Lower leg skin (tissue), 4 donors: ENCODE data around the gene EFTUD2. TPM values are rescaled to one million over a fixed set of nuclear protein-coding genes. Genes with fewer than 3 reads are reported as not detected.

Experiments used
- DNase-seq, 2 donors: peaks; one replicate each; pipeline ENCODE4 v3.0.0-alpha.2; 2019; ENCODE audit warnings: low spot score in 2 of 2
- H3K4me3 ChIP-seq: fragments of 200-600 bp; sonication (generic); 2 replicates; pipeline ENCODE4 v1.5.1; 2017; ENCODE audit warnings: mild to moderate bottlenecking, low read depth; ENCODE audit not compliant: poor library complexity, severe bottlenecking
- CTCF ChIP-seq, 3 donors: fragments of 450-650 bp; IDR thresholded peaks; one replicate each; pipeline ENCODE4 v1.5.1; 2016; ENCODE audit warnings: antibody characterized with exemption in 3 of 3, mild to moderate bottlenecking in 3 of 3, moderate library complexity in 2 of 3
- POLR2A ChIP-seq, 2 donors: fragments of 450-650 bp; IDR thresholded peaks; one replicate each; pipeline ENCODE4 v1.6.1; 2016 to 2017; ENCODE audit warnings: antibody characterized with exemption in 2 of 2, mild to moderate bottlenecking in 1 of 2, moderate library complexity in 1 of 2
- WGBS, 2 donors: methylation state at CpG; one replicate each; pipeline ENCODE4 v1.1.5; 2018; 5-methylcytosine and 5-hydroxymethylcytosine counted together
- intact Hi-C: fragments of 100-400 bp; cut with DNase I; formaldehyde crosslinking; loops from one replicate; pipeline ENCODE4 v1.15.0; 2023; ENCODE audit warnings: low total_unique reads
- total RNA-seq, 4 donors: library from RNA; depleted of rRNA; stranded (reverse); fragments of >200 nt; gene quantifications; one replicate each; pipeline ENCODE4 v1.1.0, GENCODE V29; 2016

Gene EFTUD2
- total RNA-seq, 4 donors from 2014 or later: 45.0 to 69.2 (median 51.5) TPM

GRCh38 chr17:44831371-44831770, 67.9 kb downstream of the EFTUD2 start:
- intact Hi-C loops: no loop called here
- no peak for TF ChIP-seq POLR2A (IDR thresholded peaks at IDR 0.05)
- no peak for TF ChIP-seq CTCF (IDR thresholded peaks at IDR 0.05)
- WGBS, 2 donors: 91 to 92% methylated on average over 12 of the region's 12 CpGs
- H3K4me3 ChIP-seq: no peak overlapping the region
- DNase-seq: no peak

GRCh38 chr17:44830359-44831288, 68.6 kb downstream of the EFTUD2 start:
- intact Hi-C loops: no loop called here
- no peak for DNase-seq
- WGBS, 2 donors: 6 to 13% methylated on average over 22 to 50 of the region's 58 CpGs
- peak overlapping the region; percentile 29 for H3K4me3 ChIP-seq
- TF ChIP-seq POLR2A (IDR thresholded peaks at IDR 0.05) (no peak), CTCF (IDR thresholded peaks at IDR 0.05) (no peak)

- WGBS, 2 donors: 1% methylated on average over 65 to 87 of the region's 123 CpGs
- no peak for DNase-seq
- TF ChIP-seq POLR2A (IDR thresholded peaks at IDR 0.05): no peak
- TF ChIP-seq CTCF (IDR thresholded peaks at IDR 0.05): no peak
Observed at GRCh38 chr17:44829523-44830358, 69.5 kb downstream of the EFTUD2 start, which contains the start of gene GJC1. GJC1 (minus strand) TSS chr17:44830287; CDS start chr17:44805817, 24,470 bp downstream.

GRCh38 chr17:44828919-44829522, 70.2 kb downstream of the EFTUD2 start:
- TF ChIP-seq CTCF (IDR thresholded peaks at IDR 0.05): no peak
- TF ChIP-seq POLR2A (IDR thresholded peaks at IDR 0.05): no peak
- no peak for DNase-seq
- intact Hi-C loops: no loop called here
- no peak overlapping the region for H3K4me3 ChIP-seq
- 6 to 8% methylated on average over 21 of the region's 21 CpGs for WGBS, 2 donors

More at GRCh38 chr17:44829523-44830358, 69.5 kb downstream of the EFTUD2 start, which contains the start of gene GJC1:
- peak within 1 kb of the TSS; percentile 29 for H3K4me3 ChIP-seq
- intact Hi-C loops: no loop called here

GRCh38 chr17:44827863-44828262, 71.4 kb downstream of the EFTUD2 start:
- TF ChIP-seq CTCF (IDR thresholded peaks at IDR 0.05) (no peak), POLR2A (IDR thresholded peaks at IDR 0.05) (no peak)
- intact Hi-C loops: no loop called here
- no peak overlapping the region for H3K4me3 ChIP-seq
- no peak for DNase-seq
- WGBS, 2 donors: 60 to 62% methylated on average over 1 of the region's 1 CpG
